Endothelial cell of umbilical vein (primary cell): ENCODE results near the gene CAPN15. TPM values are rescaled to one million over a fixed set of nuclear protein-coding genes. Genes with fewer than 3 reads are reported as not detected.

Source experiments
- BruUV-seq: library from RNA; stranded (reverse); fragments of 400-500 nt; replicated peaks from 2 replicates; lab custom pipeline; 2021; lab: Mats Ljungman, UMichigan
- CTCF ChIA-PET: fragments of 300-600, 350-600 bp; sonication (Branson Sonifier 250); formaldehyde crosslinking; loops from one replicate; lab custom pipeline; 2021; ENCODE audit warnings: antibody characterized with exemption, inconsistent platforms; lab: Charles Lee
- POLR2A ChIA-PET: fragments of 300-600, 350-600 bp; sonication (Branson Sonifier 250); formaldehyde crosslinking; loops from one replicate; lab custom pipeline; 2021; ENCODE audit warnings: antibody characterized with exemption, inconsistent platforms; lab: Charles Lee
- DNase-seq: peaks from one replicate; pipeline ENCODE4 v3.0.0-alpha.2; 2011; ENCODE audit warnings: low read depth, low spot score
- FAIRE-seq: peaks from 2 replicates; lab custom pipeline; 2011; peaks lifted over from hg19 to GRCh38; lab: Jason Lieb, UNC
- H2AFZ ChIP-seq: 2 replicates; pipeline ENCODE4 v1.6.0; 2012; ENCODE audit warnings: low read depth, low read length, control low read depth, inconsistent platforms
- H3K27ac ChIP-seq: 2 replicates; pipeline ENCODE4 v1.5.1; 2011; ENCODE audit warnings: low read depth, mild to moderate bottlenecking, control low read depth, low read length, moderate library complexity; ENCODE audit not compliant: insufficient read depth
- H3K27me3 ChIP-seq, 2 experiments: 2 replicates each; pipeline versions ENCODE4 v1.6.0 to v1.6.1; 2011; ENCODE audit warnings: low read length in 2 of 2, mixed read lengths in 1 of 2; ENCODE audit not compliant: control insufficient read depth in 2 of 2, insufficient read depth in 2 of 2
- H3K36me3 ChIP-seq, 2 experiments: 2 replicates in 1 of 2; 3 replicates in 1 of 2; pipeline ENCODE4 v1.5.1; 2011; ENCODE audit warnings: low read length in 2 of 2, mild to moderate bottlenecking in 1 of 2, moderate library complexity in 1 of 2; ENCODE audit not compliant: control insufficient read depth in 2 of 2, insufficient read depth in 2 of 2; ENCODE audit errors: extremely low read depth in 1 of 2
- H3K4me1 ChIP-seq: 3 replicates; pipeline ENCODE4 v1.5.1; 2011; ENCODE audit warnings: mild to moderate bottlenecking, low read length; ENCODE audit not compliant: control insufficient read depth, insufficient read depth; ENCODE audit errors: extremely low read depth
- H3K4me2 ChIP-seq: 2 replicates; pipeline ENCODE4 v1.6.1; 2011; ENCODE audit warnings: low read length, control low read depth, mixed read lengths; ENCODE audit not compliant: insufficient read depth
- H3K4me3 ChIP-seq, 3 experiments: fragments of 200-600 bp in 1 of 3; sonication (generic), shearing (Covaris generic) in 1 of 3; replicated peaks in 1 of 3; 2 replicates each; pipeline ENCODE4 v1.5.1; 2011 to 2016; ENCODE audit warnings: control low read depth in 3 of 3, low read length in 3 of 3, mild to moderate bottlenecking in 2 of 3, inconsistent platforms in 1 of 3, low read depth in 1 of 3, moderate library complexity in 1 of 3; ENCODE audit not compliant: insufficient read depth in 1 of 3
- H3K79me2 ChIP-seq: 2 replicates; pipeline ENCODE4 v1.6.0; 2012; ENCODE audit warnings: low read length, inconsistent platforms; ENCODE audit not compliant: control insufficient read depth, insufficient read depth
- H3K9ac ChIP-seq: replicated peaks from 2 replicates; pipeline ENCODE3; 2011; ENCODE audit warnings: low read length, control low read depth; ENCODE audit not compliant: insufficient read depth; ENCODE audit errors: extremely low read depth
- H3K9me1 ChIP-seq: replicated peaks from 3 replicates; pipeline ENCODE4 v1.6.0; 2011; ENCODE audit warnings: mild to moderate bottlenecking, low read length; ENCODE audit not compliant: control insufficient read depth, insufficient read depth; ENCODE audit errors: extremely low read depth
- H3K9me3 ChIP-seq: replicated peaks from 2 replicates; pipeline ENCODE4 v1.5.1; 2012; ENCODE audit warnings: low read length, inconsistent platforms; ENCODE audit not compliant: control insufficient read depth, insufficient read depth
- H4K20me1 ChIP-seq: replicated peaks from 2 replicates; pipeline ENCODE3; 2011; ENCODE audit warnings: mild to moderate bottlenecking, low read length; ENCODE audit not compliant: control insufficient read depth, insufficient read depth; ENCODE audit errors: extremely low read depth
- FOS ChIP-seq: IDR thresholded peaks from 2 replicates; pipeline ENCODE4 v1.6.1; 2011; ENCODE audit warnings: mild to moderate bottlenecking, low read length, moderate library complexity, borderline replicate concordance; ENCODE audit not compliant: insufficient read depth
- GATA2 ChIP-seq: IDR thresholded peaks from 2 replicates; pipeline ENCODE4 v1.7.0; 2011; ENCODE audit warnings: low read depth, mild to moderate bottlenecking, moderate library complexity, mixed read lengths, low read length; ENCODE audit not compliant: insufficient read length, insufficient read depth
- dilution Hi-C: fragments of 300-500 bp; cut with MboI; formaldehyde crosslinking; loops from one replicate; pipeline ENCODE4 v1.15.0; 2019; ENCODE audit warnings: low sequenced_read_pairs; ENCODE audit not compliant: extremely low pct_ligation_motif_present
- intact Hi-C: fragments of 100-400 bp; cut with micrococcal nuclease; formaldehyde crosslinking; loops from one replicate; pipeline ENCODE4 v1.10.0; 2022
- polyA plus RNA-seq, 4 experiments: library from polyadenylated mRNA; depleted of rRNA in 3 of 4; stranded (reverse) in 3 of 4; unstranded in 1 of 4; fragments of >200 nt; gene quantifications; 2 replicates each; pipeline versions ENCODE4 v1.2.1 to v1.2.3, GENCODE V29; 2011 to 2012; ENCODE audit warnings: missing spikeins in 1 of 4
- total RNA-seq: library from RNA; stranded (reverse); gene quantifications from 2 replicates; pipeline ENCODE4 v1.2.3, GENCODE V29; 2021
- TF ChIP-seq, protein P1 (sequence below): IDR thresholded peaks from 2 replicates; pipeline ENCODE4 v1.6.1; 2011; ENCODE audit not compliant: insufficient read depth, insufficient read length
- TF ChIP-seq, protein P2 (sequence below), 2 donors: IDR thresholded peaks; 1 replicate in 1 of 2; 2 replicates in 1 of 2; pipeline ENCODE4 v1.5.1; 2011; ENCODE audit warnings: low read length in 2 of 2, mild to moderate bottlenecking in 2 of 2, moderate library complexity in 2 of 2, control low read depth in 1 of 2, inconsistent platforms in 1 of 2, low read depth in 1 of 2; ENCODE audit not compliant: insufficient read depth in 1 of 2; ENCODE audit errors: extremely low read depth in 1 of 2

The CAPN15 gene
- total and polyA plus RNA-seq, 2 donors (not counting 3 experiments of a cell fraction or from before 2014, with no cell fraction given), result 33.9 to 65.0 TPM

DNA sequence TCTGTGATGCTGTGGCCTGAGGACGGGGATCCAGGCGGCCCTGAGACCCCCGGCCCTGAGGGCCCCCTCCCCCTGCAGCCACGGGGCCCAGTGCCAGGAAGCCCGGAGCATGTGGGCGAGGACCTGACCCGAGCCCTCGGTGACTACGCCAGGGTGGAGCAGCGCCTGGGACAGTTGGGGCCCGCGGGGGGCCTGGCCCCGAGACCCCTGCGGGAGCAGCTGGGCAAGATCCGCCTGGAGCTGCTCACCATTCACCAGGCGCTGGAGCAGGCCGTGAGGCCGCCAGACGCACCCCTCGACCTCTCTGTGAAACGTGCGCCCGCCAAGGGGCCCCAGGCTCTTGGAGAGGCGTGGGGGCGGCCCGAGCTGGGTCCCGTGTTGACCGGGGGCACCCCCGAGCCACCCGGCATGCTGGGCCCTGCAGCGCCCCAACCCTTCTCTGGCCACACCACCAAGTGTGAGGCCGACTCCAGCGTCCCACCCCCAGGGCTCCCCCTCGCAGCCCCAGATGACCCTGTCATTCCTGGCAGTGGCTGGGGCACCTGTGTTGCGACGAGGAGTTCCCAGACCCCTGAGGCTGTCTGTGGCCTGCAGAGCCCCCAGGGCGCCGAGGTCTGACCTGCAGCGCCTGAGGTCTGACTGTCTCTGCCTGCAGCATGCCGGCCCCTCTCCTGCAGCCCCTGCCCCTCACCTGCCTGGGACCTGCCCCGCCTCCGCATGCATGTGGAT lies 37.3 kb downstream of the CAPN15 start:
- Histone ChIP-seq H3K4me3 (no peak overlapping the region), H3K9me3 (no peaks in the 10 kb centered on the region), H3K9me1 (no peaks in the 10 kb centered on the region), H2AFZ (no peak overlapping the region), H3K9ac (no peak overlapping the region), H3K4me1 (peaks cover 18% of the 10 kb centered on the region), H4K20me1 (no peaks in the 10 kb centered on the region), H3K79me2 (no peaks in the 10 kb centered on the region), H3K27ac (no peak overlapping the region), H3K36me3 (no peaks in the 10 kb centered on the region), H3K4me2 (no peak overlapping the region), H3K27me3 (peaks cover 7 to 10% of the 10 kb centered on the region in 2 experiments)
- intact Hi-C loops (loop anchor here (5.0 kb wide), 1 partner anchor 38 kb away; the partner anchor contains the start of gene CAPN15), dilution Hi-C loops (no loop called here)
- BruUV-seq, result no TSS peak
- TF ChIP-seq, protein P1, sequence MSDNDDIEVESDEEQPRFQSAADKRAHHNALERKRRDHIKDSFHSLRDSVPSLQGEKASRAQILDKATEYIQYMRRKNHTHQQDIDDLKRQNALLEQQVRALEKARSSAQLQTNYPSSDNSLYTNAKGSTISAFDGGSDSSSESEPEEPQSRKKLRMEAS, result no peak
- no peak for TF ChIP-seq FOS
- TF ChIP-seq GATA2, result no peak
- TF ChIP-seq, protein P2, sequence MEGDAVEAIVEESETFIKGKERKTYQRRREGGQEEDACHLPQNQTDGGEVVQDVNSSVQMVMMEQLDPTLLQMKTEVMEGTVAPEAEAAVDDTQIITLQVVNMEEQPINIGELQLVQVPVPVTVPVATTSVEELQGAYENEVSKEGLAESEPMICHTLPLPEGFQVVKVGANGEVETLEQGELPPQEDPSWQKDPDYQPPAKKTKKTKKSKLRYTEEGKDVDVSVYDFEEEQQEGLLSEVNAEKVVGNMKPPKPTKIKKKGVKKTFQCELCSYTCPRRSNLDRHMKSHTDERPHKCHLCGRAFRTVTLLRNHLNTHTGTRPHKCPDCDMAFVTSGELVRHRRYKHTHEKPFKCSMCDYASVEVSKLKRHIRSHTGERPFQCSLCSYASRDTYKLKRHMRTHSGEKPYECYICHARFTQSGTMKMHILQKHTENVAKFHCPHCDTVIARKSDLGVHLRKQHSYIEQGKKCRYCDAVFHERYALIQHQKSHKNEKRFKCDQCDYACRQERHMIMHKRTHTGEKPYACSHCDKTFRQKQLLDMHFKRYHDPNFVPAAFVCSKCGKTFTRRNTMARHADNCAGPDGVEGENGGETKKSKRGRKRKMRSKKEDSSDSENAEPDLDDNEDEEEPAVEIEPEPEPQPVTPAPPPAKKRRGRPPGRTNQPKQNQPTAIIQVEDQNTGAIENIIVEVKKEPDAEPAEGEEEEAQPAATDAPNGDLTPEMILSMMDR (IDR thresholded peaks at IDR 0.05; ENCODE audit: extremely low read depth in 1 of 2, insufficient read depth in 1 of 2, low read depth in 1 of 2, low read length in 2 of 2), result no peak
- no peak for FAIRE-seq
- POLR2A ChIA-PET, result no interaction called here
- DNase-seq, result no peak
- CTCF ChIA-PET, result no interaction called here
